SK-N-SH treated with all-trans-retinoic acid at 6 μM for 48 hours (cell line): ENCODE results near the gene INHBA.

Experiments
- BACH2 ChIP-seq: fragments of 250-450 bp; sonication (Bioruptor Pico); IDR thresholded peaks from 2 replicates; pipeline ENCODE4 v1.9.0; 2021; ENCODE audit warnings: mild to moderate bottlenecking, borderline replicate concordance
- CREB5 ChIP-seq: fragments of 250-450 bp; sonication (Bioruptor Pico); IDR thresholded peaks from 2 replicates; pipeline ENCODE4 v1.5.1; 2020; ENCODE audit warnings: low read depth, mild to moderate bottlenecking, moderate library complexity
- CSDC2 ChIP-seq: fragments of 250-450 bp; sonication (Bioruptor Pico); IDR thresholded peaks from 2 replicates; pipeline ENCODE4 v1.5.0; 2020; ENCODE audit warnings: mild to moderate bottlenecking, moderate library complexity
- CSRNP3 ChIP-seq: fragments of 250-450 bp; sonication (Bioruptor Pico); IDR thresholded peaks from 2 replicates; pipeline ENCODE4 v1.5.1; 2021; ENCODE audit warnings: mild to moderate bottlenecking, moderate library complexity
- ESRRG ChIP-seq: fragments of 250-450 bp; sonication (Bioruptor Pico); IDR thresholded peaks from 2 replicates; pipeline ENCODE4 v1.6.1; 2021; ENCODE audit warnings: mild to moderate bottlenecking
- OSR1 ChIP-seq: fragments of 250-450 bp; sonication (Bioruptor Pico); IDR thresholded peaks from 2 replicates; pipeline ENCODE4 v1.8.0; 2022; ENCODE audit warnings: moderate library complexity, mild to moderate bottlenecking, inconsistent platforms
- PATZ1 ChIP-seq: fragments of 250-450 bp; sonication (Bioruptor Pico); IDR thresholded peaks from 2 replicates; pipeline ENCODE4 v1.8.0; 2020; ENCODE audit warnings: mild to moderate bottlenecking, moderate library complexity, borderline replicate concordance
- PPARA ChIP-seq: fragments of 250-450 bp; sonication (Bioruptor Pico); IDR thresholded peaks from 2 replicates; pipeline ENCODE4 v1.5.0; 2020; ENCODE audit warnings: mild to moderate bottlenecking, borderline replicate concordance
- SNAI2 ChIP-seq: fragments of 250-450 bp; sonication (Bioruptor Pico); IDR thresholded peaks from 2 replicates; pipeline ENCODE4 v1.5.0; 2020; ENCODE audit warnings: mild to moderate bottlenecking, moderate library complexity
- TCF4 ChIP-seq: fragments of 250-450 bp; sonication (Bioruptor Pico); IDR thresholded peaks from 2 replicates; pipeline ENCODE4 v1.8.0; 2021; ENCODE audit warnings: mild to moderate bottlenecking, moderate library complexity, borderline replicate concordance
- TOX ChIP-seq: fragments of 250-450 bp; sonication (Bioruptor Pico); IDR thresholded peaks from 2 replicates; pipeline ENCODE4 v1.8.0; 2021; ENCODE audit warnings: mild to moderate bottlenecking, moderate library complexity, borderline replicate concordance
- ZFP3 ChIP-seq: fragments of 250-450 bp; sonication (Bioruptor Pico); IDR thresholded peaks from 2 replicates; pipeline ENCODE4 v1.5.0; 2020; ENCODE audit warnings: mild to moderate bottlenecking, moderate library complexity
- ZNF565 ChIP-seq: fragments of 450-650 bp; formaldehyde crosslinking; conservative IDR thresholded peaks from 2 replicates; pipeline ENCODE4 v1.5.0; 2020; ENCODE audit warnings: low read depth, mild to moderate bottlenecking, moderate library complexity
- ZNF8 ChIP-seq: fragments of 450-650 bp; formaldehyde crosslinking; IDR thresholded peaks from 2 replicates; pipeline ENCODE4 v1.5.0; 2020; ENCODE audit warnings: mild to moderate bottlenecking, moderate library complexity

- no peak for TF ChIP-seq CSRNP3 (CRISPR knock-in tag)
- TF ChIP-seq ZFP3 (CRISPR knock-in tag) = no peak
- no peak for TF ChIP-seq SNAI2 (CRISPR knock-in tag)
- TF ChIP-seq ZNF565 = no peak
- TF ChIP-seq PPARA (CRISPR knock-in tag) = no peak
- TF ChIP-seq PATZ1 (CRISPR knock-in tag) = no peak
- TF ChIP-seq CSDC2 = no peak
- TF ChIP-seq BACH2 (CRISPR knock-in tag) = no peak
- TF ChIP-seq TOX (CRISPR knock-in tag) = no peak
- TF ChIP-seq ESRRG (CRISPR knock-in tag) = no peak
- TF ChIP-seq TCF4 = no peak
- TF ChIP-seq CREB5 (CRISPR knock-in tag) = no peak
- no peak for TF ChIP-seq OSR1 (CRISPR knock-in tag)
- TF ChIP-seq ZNF8 (CRISPR knock-in tag) = no peak
These were observed 32.3 kb upstream of the INHBA start for GRCh38 chr7:41735206-41735605.
